SK-N-MC (cell line): ENCODE data around the gene CEP57L1.
A peak's percentile ranks its signal among the peaks of the same experiment; 100 is the strongest.
"Not testable (repeated sequence)": the region's sequence is repeated elsewhere in the genome, so short reads cannot be mapped to it uniquely, and the experiment has no call there.

Source experiments
- DNase-seq: peaks from one replicate; pipeline ENCODE4 v3.0.0-alpha.2; 2011; ENCODE audit warnings: low read depth, low spot score
- H3K27ac ChIP-seq: fragments of 200-600 bp; sonication (generic); 2 replicates; pipeline ENCODE4 v1.5.1; 2016; ENCODE audit warnings: mixed run types
- H3K36me3 ChIP-seq: fragments of 200-600 bp; sonication (generic); 2 replicates; pipeline ENCODE4 v1.6.1; 2017; ENCODE audit warnings: antibody characterized with exemption, low read length, mixed read lengths; ENCODE audit not compliant: insufficient read depth
- H3K4me3 ChIP-seq: fragments of 200-600 bp; sonication (generic); 2 replicates; pipeline ENCODE4 v1.5.1; 2016
- H3K9ac ChIP-seq: fragments of 200-600 bp; sonication (generic); 2 replicates; pipeline ENCODE4 v1.8.0; 2017; ENCODE audit warnings: mixed run types, mixed read lengths; ENCODE audit not compliant: insufficient read length
- H3K9me3 ChIP-seq: fragments of 200-600 bp; sonication (generic); 2 replicates; pipeline ENCODE4 v1.6.1; 2017; ENCODE audit warnings: low read depth, mild to moderate bottlenecking, antibody characterized with exemption, low read length, moderate library complexity, mixed read lengths
- EZH2 ChIP-seq: fragments of 200-600 bp; sonication (generic); IDR thresholded peaks from one replicate; pipeline ENCODE4 v1.6.1; 2017; ENCODE audit warnings: antibody characterized with exemption
- FOXP2 ChIP-seq: optimal IDR thresholded peaks from 2 replicates; pipeline ENCODE3; 2011; ENCODE audit warnings: mild to moderate bottlenecking, moderate library complexity; ENCODE audit not compliant: insufficient read depth; ENCODE audit errors: extremely low read length, control extremely low read depth
- POLR2AphosphoS5 ChIP-seq: IDR thresholded peaks from 2 replicates; pipeline ENCODE4 v1.6.1; 2012; ENCODE audit warnings: mild to moderate bottlenecking, low read depth, low read length, borderline replicate concordance

The CEP57L1 gene

DNA sequence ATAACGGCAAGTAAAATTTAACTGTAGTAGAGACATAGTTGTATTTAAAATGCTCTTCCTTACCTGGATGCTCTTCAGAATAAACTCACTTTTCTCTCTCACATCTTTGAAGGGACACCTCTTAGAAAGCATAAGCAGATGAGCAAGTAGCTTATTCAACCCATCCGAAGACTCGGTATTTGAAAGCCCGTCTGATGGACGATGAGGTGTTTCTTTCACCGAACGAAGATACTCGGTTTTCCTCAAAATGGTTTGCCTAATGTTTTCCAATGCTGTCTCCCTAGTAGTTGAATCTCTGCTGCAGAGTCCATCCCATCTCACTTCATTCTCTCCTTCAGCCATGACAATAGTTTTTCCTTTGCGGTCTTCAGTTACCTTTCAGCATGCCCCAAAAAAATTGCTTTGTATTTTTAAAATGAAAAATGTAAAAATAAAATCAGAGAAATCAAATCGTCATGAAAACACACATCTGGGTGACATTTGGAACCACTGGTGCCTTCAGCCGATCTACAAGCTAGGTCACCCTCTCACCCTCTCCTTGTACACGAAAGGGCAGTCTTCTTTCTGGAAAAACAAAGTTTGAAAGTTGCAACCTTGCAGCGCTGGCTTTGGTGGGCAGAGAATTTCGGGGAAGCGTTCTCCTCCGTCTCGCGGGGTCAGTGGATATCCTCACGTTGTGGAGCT lies 1.4 kb upstream of the CEP57L1 start:
- H3K4me3 ChIP-seq: peak overlapping the region; percentile 96
- H3K27ac ChIP-seq: no peak overlapping the region
- H3K36me3 ChIP-seq: no peaks in the 10 kb centered on the region
- peak overlapping the region; percentile 77 for H3K9ac ChIP-seq
- no peaks in the 10 kb centered on the region for H3K9me3 ChIP-seq
- no peak for DNase-seq
- TF ChIP-seq FOXP2 (no peak), EZH2 (no peak), POLR2AphosphoS5 (no peak)

DNA sequence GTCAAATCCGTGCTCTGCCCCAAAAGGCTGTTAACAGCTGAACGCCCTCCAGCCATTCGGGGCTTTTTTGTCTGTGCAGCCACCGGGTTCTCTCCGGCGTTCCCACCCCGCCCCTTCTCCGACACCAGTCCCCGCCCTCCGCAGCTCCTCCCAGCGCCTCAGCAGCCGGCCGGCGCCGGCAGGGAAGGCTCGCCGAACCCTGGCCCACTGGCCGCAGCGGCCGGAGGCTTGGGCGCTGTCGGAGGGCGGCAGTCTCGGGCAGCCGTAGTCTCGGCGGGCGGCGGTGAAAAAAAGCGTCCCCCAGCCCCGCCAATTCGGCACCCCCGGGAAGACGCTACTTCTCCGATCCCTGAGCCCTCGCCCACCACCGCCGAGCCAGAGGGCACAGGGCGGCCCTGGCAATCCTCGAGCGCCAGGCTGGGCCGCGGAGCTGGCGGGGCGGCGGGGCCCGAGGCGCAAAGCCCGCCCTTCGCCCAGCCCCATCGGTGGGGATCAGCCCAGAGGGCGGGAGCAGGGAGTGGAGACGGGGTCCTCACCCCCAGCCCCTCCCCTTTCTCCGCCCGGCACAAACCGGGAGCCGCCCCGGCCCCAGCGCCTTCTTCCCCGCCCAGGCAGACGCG lies 781 bp upstream of the CEP57L1 start, which contains the start of gene SESN1:
Gene SESN1 (minus strand): TSS at position 431 of the 620 bp plus-strand sequence. CDS start 773 bp downstream, outside the sequence.
- Histone ChIP-seq H3K9me3 (no peaks in the 10 kb centered on the region), H3K36me3 (no peaks in the 10 kb centered on the region), H3K9ac (peak within 1 kb of the TSS; percentile 86), H3K27ac (peak within 1 kb of the TSS; percentile 94), H3K4me3 (peak within 1 kb of the TSS; percentile 96)
- DNase-seq: no peak
- peak; percentile 47; the same call in 1 of the 2 replicates for TF ChIP-seq POLR2AphosphoS5
- no peak for TF ChIP-seq FOXP2
- no peak for TF ChIP-seq EZH2

DNA sequence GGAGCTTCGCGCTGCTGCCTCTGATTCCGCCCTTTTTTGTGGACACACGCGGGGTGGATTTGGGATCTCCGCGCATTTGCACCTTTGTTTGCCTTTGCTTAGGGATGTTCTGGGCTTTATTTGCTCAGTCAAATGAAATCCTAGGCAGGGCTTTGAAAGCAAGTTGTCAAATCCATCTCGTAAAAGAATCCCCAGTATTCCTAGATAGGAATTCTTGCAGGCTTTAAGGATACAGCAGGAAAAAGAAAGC lies 453 bp downstream of the CEP57L1 start:
- H3K27ac ChIP-seq: peak overlapping the region; percentile 94; the same call in 1 of the 2 replicates
- TF ChIP-seq FOXP2: no peak
- no peak for TF ChIP-seq EZH2
- no peak for TF ChIP-seq POLR2AphosphoS5
- peak overlapping the region; percentile 96 for H3K4me3 ChIP-seq
- DNase-seq: no peak
- peak overlapping the region; percentile 86 for H3K9ac ChIP-seq
- H3K36me3 ChIP-seq: peaks cover 5% of the 10 kb centered on the region
- H3K9me3 ChIP-seq: no peaks in the 10 kb centered on the region

DNA sequence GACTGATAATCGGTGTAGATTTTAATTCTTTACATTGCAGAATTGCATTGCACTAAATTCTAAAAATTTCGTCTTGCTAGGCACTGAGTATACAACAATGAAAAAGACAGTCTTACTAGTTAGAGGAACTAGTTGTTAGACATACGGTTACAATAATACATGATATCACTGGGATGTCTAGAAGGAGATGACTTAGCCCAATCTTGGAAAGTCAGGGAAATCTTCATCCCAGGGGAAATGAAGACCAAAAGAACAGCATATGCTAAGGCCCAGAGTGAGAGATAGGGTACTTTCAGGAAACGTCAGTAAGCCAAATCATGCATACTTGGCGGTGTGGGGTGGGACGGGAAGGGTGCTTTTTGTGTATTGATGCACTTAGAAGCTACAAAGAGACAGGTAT lies 901 bp downstream of the CEP57L1 start:
- TF ChIP-seq EZH2 (no peak), POLR2AphosphoS5 (no peak), FOXP2 (no peak)
- H3K9me3 ChIP-seq: no peaks in the 10 kb centered on the region
- peak overlapping the region; percentile 96 for H3K4me3 ChIP-seq
- H3K27ac ChIP-seq: no peak overlapping the region
- peak overlapping the region; percentile 86 for H3K9ac ChIP-seq
- peaks cover 5% of the 10 kb centered on the region for H3K36me3 ChIP-seq
- no peak for DNase-seq

DNA sequence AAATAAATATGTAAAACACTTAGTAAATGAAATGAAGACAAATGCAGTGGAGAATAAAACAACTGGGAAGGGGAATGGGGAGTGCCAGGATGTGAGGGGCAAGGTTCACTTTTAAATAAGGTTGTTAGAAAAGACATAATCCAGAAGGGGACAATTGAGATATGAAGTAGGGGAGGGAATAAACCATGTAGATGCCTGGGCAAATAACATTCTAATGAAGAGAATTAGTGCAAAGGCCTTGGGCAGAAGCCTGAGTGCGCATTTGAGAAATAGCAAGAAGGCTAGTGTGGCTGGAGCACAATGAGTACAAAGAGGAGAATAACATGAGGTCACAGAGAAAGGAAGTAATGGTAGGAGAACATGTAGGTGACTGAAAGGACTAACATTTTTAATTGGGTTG lies 2.4 kb downstream of the CEP57L1 start:
- Histone ChIP-seq H3K9ac (no peak overlapping the region), H3K4me3 (no peak overlapping the region), H3K27ac (no peak overlapping the region), H3K9me3 (no peaks in the 10 kb centered on the region), H3K36me3 (peaks cover 12% of the 10 kb centered on the region)
- TF ChIP-seq POLR2AphosphoS5 (no peak), FOXP2 (no peak), EZH2 (no peak)
- DNase-seq: no peak

DNA sequence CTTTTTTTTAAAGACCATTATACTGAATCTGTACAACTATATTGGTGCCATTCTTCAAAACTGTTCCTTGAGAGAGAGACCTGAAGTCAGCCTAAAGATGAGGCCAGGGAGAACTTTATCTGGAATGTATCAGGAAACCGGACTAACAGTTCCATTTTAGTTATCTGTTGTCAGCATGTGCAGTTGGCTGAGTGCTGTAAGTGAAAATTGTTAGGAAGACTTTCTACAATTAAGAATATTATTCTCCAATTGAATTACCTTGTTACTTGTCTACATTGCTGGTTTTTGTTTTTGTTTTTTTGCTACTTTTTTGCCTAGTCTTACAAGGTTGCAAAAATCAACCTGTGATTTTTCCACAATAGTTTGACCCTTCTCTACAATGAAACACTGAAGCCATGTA lies 7.5 kb downstream of the CEP57L1 start:
- no peak overlapping the region for H3K4me3 ChIP-seq
- no peak for DNase-seq
- no peak overlapping the region for H3K9ac ChIP-seq
- H3K9me3 ChIP-seq: no peaks in the 10 kb centered on the region; the same call in 1 of the 2 replicates
- no peak overlapping the region for H3K27ac ChIP-seq
- H3K36me3 ChIP-seq: peaks cover 17% of the 10 kb centered on the region
- TF ChIP-seq FOXP2: no peak
- TF ChIP-seq EZH2: no peak
- TF ChIP-seq POLR2AphosphoS5: no peak

DNA sequence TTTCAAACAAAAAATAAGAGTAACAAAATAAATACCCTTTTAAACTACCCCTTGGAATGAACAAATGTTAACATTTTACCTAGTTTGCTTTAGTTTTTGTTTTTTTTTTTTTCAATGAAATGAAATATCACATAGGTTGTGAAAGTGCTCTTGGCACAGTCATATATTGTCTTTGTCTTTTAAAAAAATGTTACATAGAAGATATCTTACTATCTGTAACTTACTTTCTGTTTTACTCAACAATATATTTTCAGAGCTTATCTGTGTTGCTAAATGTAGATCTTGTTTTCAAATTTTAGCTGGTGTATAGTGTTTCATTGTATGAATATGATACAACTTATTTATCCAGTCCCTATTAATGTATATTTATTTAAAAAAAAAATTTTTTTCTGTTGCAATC lies 8.6 kb downstream of the CEP57L1 start:
- H3K27ac ChIP-seq: no peak overlapping the region
- H3K9me3 ChIP-seq: no peaks in the 10 kb centered on the region; the same call in 1 of the 2 replicates
- no peak for TF ChIP-seq FOXP2
- no peak for TF ChIP-seq POLR2AphosphoS5
- TF ChIP-seq EZH2: no peak
- peaks cover 20% of the 10 kb centered on the region for H3K36me3 ChIP-seq
- no peak overlapping the region for H3K9ac ChIP-seq
- no peak for DNase-seq
- H3K4me3 ChIP-seq: no peak overlapping the region

DNA sequence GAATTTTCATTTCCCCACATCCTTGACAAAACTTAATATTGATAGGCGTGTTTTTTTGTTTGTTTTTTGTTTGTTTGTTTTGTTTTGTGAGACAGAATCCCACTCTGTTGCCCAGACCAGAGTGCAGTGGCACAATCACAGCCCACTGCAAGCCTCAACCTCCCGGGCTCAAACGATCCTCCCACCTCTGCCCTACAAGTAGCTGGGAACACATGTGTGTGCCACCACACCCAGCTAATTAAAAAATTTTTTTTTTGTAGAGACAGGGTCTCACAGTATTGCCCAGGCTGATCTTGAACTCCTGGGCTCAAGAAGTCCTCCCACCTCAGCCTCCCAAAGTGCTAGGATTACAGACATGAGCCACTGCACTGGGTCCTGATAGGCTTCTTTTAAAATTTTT lies 9.2 kb downstream of the CEP57L1 start:
- H3K36me3 ChIP-seq: peaks cover 22% of the 10 kb centered on the region
- TF ChIP-seq FOXP2 (no peak), POLR2AphosphoS5 (no peak), EZH2 (no peak)
- no peak for DNase-seq
- no peak overlapping the region for H3K4me3 ChIP-seq
- no peak overlapping the region for H3K27ac ChIP-seq
- no peaks in the 10 kb centered on the region; the same call in 1 of the 2 replicates for H3K9me3 ChIP-seq
- H3K9ac ChIP-seq: no peak overlapping the region

DNA sequence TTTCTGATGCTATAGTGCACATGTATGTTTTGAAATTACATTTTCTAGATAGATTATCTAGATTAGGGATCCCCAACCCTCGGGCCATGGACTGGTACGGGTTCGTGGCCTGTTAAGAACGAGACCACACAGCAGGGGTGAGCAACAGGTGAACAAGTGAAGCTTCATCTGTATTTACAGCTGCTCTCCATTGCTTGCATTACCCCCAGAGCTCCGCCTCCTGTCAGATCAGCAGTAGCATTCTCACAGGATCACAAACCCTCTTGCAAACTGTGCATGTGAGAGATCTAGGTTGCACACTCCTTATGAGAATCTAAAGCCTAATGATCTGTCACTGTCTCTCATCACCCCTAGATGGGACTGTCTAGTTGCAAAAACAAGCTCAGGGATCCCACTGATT lies 10.4 kb downstream of the CEP57L1 start:
- Histone ChIP-seq H3K27ac (no peak overlapping the region), H3K9ac (no peak overlapping the region), H3K9me3 (no peaks in the 10 kb centered on the region; the same call in 1 of the 2 replicates), H3K4me3 (no peak overlapping the region), H3K36me3 (peaks cover 18% of the 10 kb centered on the region; the same call in 1 of the 2 replicates)
- no peak for DNase-seq
- TF ChIP-seq EZH2 (no peak), POLR2AphosphoS5 (no peak), FOXP2 (no peak)

DNA sequence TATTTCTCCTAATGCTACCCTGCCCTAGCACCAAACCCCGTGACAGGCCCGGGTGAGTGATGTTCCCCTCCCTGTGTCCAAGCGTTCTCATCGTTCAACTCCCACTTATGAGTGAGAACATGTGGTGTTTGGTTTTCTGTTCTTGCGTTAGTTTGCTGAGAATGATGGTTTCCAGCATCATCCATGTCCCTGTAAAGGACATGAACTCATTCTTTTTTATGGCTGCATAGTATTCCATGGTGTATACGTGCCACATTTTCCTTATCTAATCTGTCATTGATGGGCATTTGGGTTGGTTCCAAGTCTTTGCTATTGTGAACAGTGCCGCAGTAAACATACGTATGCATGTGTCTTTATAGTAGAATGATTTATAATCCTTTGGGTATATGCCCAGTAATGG lies 14.4 kb downstream of the CEP57L1 start:
- DNase-seq, H3K9me3 ChIP-seq, H3K27ac ChIP-seq, H3K4me3 ChIP-seq, H3K9ac ChIP-seq: not testable (repeated sequence)
- peaks cover 11% of the 10 kb centered on the region; the same call in 1 of the 2 replicates for H3K36me3 ChIP-seq

DNA sequence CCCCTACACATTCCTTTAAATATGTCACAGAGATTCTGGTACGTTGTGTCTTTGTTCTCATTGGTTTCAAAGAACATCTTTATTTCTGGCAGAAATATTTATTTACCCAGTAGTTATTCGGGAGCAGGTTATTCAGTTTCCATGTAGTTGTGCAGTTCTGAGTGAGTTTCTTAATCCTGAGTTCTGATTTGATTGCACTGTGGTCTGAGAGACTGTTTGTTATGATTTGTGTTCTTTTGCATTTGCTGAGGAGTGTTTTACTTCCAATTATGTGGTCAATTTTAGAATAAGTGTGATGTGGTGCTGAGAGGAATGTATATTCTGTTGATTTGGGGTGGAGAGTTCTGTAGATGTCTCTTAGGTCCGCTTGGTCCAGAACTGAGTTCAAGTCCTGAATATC lies 17.4 kb downstream of the CEP57L1 start:
- H3K4me3 ChIP-seq, H3K9ac ChIP-seq, H3K9me3 ChIP-seq, DNase-seq, H3K27ac ChIP-seq, H3K36me3 ChIP-seq: not testable (repeated sequence)
